Measurements from ENCODE around the gene DNLZ. TPM values are rescaled to one million over a fixed set of nuclear protein-coding genes. Genes with fewer than 3 reads are reported as not detected.
A peak's percentile ranks its signal among the peaks of the same experiment; 100 is the strongest.

The DNLZ gene
- total RNA-seq, 1 donor from 2014 or later: 16.4 TPM

- DNase-seq (ENCODE audit: low spot score): no peak
Measured at GRCh38 chr9:136343884-136344269, 19.7 kb downstream of the DNLZ start.

DNA sequence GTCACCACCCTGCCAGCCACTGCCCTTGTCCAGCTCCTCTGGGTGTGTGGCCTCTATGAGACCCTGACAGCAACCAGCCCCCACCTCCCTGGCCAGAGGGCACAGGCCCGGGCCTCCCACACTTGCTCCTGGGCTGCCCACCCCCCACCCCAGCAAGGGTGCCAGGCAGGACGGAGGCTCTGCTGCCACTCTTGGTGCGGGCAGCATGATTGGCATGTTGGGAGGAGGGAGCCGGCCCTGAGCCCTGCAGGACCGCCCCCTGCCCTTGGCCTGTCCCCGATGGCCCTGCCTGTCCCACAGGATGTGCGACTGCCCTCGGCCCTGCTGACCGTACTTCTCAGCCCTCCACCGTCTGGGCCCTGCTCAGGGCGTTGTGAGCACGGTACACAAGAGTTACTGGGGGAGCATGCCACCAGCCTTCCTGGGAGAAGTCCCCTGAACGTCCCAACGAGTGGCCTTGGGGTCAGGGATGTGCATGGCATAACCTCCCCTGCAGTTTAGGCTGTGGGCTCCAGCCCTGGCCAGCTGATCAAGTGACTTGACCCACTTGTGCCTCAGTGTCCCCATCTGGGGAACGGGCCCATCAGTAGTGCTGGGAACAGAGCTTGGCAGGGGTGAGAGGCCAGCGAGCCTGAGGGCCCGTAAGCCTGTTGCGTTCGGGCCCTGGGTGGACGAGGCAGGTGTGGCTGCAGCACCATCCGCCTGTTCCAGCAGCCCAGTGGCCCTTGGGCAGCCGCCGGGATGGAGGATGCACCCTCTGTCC is 20.2 kb downstream of the DNLZ start:
- no peak for DNase-seq (ENCODE audit: low spot score)

DNA sequence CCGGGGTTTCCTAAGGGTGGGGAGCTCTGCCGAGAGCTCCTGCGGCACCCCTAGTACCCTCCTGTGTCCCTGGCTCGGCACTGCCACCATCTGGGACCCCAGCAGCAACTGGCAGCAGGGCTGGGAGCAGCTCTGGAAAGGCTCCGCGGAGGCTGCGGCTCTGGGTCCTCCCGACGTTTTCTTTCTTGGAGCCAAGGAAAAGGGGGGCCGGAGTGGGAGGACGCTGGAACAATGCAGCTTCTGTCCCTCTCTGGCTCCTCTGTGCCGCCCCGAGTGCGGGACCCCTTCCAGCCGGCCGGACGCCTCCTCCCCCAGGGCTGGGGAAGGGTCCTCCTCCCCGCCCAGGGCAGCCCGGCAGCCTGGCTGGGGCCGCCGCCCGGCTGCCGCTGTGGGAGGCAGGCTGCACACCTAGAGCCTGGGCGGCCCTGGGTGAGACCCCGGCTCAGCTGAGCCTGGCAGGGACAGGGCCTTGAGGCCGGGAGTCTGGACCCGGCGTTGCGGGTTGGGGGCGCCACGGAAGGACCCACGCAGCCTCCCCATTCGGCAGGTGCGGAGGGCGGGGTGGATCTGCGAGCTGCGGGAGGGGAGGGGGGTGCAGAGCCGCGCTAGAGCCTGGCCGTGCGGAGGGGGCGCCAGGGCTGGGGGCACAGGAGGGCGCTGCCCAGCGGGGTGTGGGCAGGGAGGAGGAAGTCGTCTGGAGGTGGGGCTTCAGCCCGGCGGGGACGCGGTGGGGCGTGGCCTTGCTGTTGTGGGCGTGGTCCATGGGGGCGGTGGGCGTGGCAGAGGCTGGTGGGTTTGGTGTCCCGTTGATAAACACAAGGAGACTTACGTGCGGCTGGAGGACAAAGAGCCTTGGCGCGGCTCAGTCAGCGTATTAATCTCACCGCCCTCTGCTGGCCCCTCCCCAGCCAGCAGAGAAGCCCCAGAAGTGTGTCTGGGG is 21.1 kb downstream of the DNLZ start:
- peak; percentile 80 for DNase-seq (ENCODE audit: low spot score)

- DNase-seq (ENCODE audit: low spot score): no peak
Measured at GRCh38 chr9:136341769-136342168, 21.8 kb downstream of the DNLZ start.

GRCh38 chr9:136341042-136341655 is 22.4 kb downstream of the DNLZ start:
- no peak for DNase-seq (ENCODE audit: low spot score)

- DNase-seq (ENCODE audit: low spot score): no peak
Measured at GRCh38 chr9:136340356-136341041, 23.0 kb downstream of the DNLZ start.

GRCh38 chr9:136339958-136340310 is 23.6 kb downstream of the DNLZ start:
- no peak for DNase-seq (ENCODE audit: low spot score)

- DNase-seq (ENCODE audit: low spot score): peak; percentile 56
Measured at GRCh38 chr9:136339173-136339957, 24.2 kb downstream of the DNLZ start.

- no peak for DNase-seq (ENCODE audit: low spot score)
Measured at GRCh38 chr9:136338511-136338910, 25.0 kb downstream of the DNLZ start.

DNA sequence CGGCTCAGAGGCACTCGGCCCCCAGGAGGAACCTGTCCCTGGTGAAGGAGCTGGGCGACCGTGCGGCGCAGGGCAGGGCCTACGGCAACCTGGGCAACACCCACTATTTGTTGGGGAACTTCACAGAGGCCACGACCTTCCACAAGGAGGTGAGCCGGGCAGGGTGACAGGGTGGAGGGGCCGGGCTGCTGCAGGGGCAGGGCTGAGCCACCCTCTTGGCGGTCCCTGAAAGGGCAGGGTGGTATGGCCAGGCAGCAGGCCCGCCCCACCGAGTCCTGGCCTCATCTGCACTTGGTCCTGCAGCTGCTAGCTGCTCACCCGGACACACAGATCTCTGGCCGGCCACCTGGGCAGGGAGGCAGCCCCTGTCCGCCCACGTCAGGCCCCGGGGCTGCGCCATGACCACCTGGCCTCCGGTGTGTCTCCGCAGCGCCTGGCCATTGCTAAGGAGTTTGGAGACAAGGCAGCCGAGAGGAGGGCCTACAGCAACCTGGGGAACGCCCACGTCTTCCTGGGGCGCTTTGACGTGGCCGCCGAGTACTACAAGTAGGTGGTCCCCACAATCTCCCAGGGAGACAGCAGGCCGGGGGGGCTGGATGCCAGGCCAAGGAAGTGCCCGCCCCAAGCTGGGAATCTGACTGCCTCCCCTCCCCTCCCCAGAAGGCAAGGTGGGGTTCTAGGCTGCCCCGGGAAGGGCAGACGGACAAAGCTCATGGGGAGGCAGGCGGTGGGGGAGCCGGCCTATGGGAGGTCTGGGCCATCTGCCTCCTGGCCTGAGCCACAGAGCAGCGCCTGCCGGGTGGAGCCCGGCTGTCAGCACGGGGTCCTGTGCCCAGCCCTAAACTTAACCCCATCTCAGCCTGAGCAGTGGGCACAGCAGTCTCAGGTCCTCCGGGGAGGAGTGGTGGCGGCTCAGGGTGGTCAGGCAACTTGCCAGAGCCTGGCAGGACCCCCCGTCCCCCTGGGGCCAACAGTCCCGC is 25.8 kb downstream of the DNLZ start:
- no peak for DNase-seq (ENCODE audit: low spot score)

DNA sequence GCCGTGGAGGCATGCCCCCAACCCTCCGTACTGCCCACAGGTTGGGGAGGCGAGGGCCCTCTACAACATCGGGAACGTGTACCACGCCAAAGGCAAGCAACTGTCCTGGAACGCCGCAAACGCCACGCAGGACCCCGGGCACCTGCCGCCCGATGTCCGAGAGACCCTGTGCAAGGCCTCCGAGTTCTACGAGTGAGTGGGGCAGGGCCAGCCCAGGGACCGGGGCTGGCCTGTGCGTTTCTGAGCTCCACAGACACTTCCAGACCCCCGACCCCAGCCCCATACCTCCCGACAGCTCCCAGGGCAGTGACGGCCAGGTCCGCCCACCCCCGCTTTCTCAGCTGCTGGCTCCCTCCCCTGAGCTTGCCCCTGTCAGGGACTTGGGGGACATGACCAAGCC is 26.7 kb downstream of the DNLZ start:
- DNase-seq (ENCODE audit: low spot score): no peak

GRCh38 chr9:136336156-136336870 is 27.2 kb downstream of the DNLZ start:
- DNase-seq (ENCODE audit: low spot score): no peak

DNA sequence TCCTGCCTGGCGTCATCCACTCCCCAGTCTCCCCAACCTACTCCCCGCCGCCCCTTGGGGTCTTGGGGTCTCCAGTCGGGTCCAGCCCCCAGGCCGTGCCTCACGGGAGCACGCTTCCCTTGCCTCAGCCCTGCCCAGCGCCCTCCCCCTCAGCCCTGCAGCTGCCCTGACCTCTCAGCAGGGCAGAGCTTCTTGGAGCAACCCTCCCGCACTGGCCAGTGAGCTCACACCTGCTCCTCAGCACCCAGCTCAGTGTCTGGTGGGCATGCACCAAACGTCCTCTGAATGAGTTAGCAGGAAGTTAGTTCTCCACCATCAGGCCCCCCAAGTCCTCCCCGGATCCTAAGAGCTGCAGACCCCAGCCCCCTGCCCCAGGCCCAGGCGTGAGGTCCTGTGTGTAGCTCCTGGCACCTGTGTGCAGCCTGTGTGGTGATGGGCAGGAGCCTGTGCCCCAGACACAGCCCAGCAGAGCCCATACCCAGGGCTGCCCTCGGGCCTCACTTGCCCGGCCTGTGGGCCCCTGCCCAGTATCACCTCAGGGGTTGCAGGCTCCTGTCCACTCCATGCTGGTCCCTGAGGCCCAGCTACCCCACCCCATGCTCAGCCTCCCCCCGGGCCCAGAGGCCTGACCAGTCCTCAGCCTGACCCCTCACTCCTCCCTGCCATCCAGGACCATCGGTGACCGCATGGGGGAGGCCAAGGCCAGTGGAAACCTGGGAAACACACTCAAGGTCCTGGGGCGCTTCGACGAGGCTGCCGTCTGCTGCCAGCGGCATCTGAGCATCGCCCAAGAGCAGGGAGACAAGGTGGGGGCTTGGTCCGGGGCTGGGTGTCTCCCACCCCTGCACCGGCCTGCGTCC is 28.0 kb downstream of the DNLZ start:
- no peak for DNase-seq (ENCODE audit: low spot score)

DNA sequence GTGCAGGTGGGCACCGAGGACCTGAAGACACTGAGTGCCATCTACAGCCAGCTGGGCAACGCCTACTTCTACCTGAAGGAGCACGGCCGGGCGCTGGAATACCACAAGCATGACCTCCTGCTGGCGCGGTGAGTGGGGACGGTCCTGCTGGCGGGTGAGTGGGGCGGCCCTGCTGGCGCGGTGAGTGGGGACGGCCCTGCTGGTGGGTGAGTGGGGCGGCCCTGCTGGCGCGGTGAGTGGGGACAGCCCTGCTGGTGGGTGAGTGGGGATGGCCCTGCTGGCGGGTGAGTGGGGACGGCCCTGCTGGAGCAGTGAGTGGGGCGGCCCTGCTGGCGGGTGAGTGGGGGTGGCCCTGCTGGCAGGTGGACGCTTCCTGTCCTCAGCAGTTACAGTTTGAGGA is 29.0 kb downstream of the DNLZ start:
- no peak for DNase-seq (ENCODE audit: low spot score)

DNA sequence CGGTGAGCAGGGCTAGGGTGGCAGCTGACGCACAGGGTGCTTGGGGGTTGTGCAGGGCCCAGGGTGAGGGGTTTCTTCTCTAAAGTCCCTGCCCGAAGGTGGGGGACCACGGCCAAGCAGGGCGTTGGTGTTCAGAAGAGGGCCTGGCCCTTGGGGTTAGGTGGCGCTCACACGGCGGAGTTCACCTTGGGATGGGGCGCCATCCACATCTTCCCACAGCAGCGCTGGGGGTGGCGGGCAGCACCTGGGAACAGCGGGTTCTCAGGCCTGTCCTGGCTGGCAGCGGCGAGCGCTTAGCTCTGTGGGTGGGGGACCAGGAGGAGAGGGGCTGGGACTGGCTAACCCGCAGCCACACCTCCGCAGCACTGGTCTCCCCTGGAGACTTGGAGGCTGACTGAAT is 30.1 kb downstream of the DNLZ start:
- no peak for DNase-seq (ENCODE audit: low spot score)

DNA sequence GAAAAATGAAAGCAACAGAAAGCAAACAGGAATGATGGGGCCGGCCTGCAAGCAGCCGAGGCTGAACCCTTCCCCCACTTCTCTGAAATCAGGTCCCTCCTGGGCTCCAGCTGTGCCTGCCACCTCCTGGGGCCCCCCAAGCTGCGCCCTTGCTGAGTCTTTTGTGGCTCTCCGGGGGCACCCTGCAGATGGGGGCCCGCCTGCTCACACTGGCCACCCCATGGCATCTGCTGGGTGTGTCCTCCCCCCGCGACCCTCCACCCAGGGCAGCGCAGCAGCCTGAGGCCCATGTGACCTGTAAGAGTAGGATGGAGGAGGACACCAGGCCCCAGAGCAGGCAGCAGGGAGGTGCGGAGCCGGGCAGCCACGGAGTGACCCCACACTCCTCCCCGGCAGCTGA is 30.5 kb downstream of the DNLZ start:
- no peak for DNase-seq (ENCODE audit: low spot score)

DNA sequence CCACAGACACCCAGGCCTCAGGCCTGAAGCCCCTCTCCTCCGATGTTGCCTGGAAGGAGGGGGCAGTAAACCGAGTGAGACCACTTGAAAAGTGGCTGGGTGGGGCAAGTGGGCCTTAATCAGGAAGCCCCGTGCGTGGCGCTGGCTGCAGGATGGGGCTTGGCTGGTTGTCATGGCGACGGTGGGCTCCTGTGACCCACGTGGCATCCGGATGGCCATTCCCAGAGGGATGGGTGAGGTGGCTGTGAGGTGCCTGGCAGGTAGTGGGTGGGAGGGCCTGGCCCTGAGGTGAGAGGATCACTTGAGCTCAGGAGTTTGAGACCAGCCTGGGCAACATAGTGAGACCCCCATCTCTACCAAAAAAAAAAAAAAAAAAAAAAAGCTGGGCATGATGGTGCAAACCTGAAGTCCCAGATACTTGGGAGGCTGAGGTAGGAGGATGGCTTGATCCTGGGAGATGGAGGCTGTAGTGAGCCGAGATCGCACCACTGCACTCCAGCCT is 31.0 kb downstream of the DNLZ start:
- DNase-seq (ENCODE audit: low spot score): no peak

Measured in mucosa of gallbladder (tissue), 1 donor.